ENCODE data around the gene MARF1.

DNA sequence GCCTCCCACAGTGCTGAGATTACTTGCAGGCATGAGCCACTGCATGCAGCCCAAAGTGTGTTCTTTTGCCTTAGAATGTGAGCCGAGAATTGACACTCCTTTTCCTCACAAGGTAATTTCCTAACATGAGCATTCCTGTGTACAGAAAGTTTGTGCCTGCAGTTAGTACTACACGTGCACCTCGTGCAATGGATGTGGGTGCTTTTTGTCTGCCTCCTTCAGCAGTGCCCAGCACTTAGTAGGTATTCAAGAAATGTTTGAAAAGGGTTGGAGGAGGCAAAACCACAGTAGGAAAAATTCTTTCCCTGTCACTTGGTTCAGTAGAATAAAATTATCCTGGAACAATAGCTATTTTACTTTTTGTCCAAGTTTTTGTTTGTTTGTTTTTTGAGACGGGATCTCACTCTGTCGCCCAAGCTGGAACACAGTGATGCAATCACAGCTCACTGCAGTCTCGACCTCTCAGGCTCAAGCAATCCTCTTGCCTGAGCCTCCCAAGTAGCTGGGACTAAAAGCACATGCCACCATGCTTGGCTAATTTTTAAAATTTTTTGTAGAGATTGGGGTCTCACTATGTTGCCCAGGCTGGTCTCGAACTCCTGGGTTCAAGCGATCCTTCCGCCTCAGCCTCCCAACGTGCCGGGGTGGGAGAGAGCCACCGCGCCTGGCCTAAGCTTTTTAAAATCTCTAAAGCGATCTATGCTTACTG lies 9.5 kb upstream of the MARF1 start:
- TF ChIP-seq, protein P1, sequence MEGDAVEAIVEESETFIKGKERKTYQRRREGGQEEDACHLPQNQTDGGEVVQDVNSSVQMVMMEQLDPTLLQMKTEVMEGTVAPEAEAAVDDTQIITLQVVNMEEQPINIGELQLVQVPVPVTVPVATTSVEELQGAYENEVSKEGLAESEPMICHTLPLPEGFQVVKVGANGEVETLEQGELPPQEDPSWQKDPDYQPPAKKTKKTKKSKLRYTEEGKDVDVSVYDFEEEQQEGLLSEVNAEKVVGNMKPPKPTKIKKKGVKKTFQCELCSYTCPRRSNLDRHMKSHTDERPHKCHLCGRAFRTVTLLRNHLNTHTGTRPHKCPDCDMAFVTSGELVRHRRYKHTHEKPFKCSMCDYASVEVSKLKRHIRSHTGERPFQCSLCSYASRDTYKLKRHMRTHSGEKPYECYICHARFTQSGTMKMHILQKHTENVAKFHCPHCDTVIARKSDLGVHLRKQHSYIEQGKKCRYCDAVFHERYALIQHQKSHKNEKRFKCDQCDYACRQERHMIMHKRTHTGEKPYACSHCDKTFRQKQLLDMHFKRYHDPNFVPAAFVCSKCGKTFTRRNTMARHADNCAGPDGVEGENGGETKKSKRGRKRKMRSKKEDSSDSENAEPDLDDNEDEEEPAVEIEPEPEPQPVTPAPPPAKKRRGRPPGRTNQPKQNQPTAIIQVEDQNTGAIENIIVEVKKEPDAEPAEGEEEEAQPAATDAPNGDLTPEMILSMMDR (IDR thresholded peaks at IDR 0.05), result no peak
- no peak for TF ChIP-seq POLR2AphosphoS5 (IDR thresholded peaks at IDR 0.05; ENCODE audit: low read depth, low read length)
- TF ChIP-seq REST (IDR thresholded peaks at IDR 0.05; ENCODE audit: insufficient read depth in 1 of 2, low read depth in 2 of 2, low read length in 1 of 2), result no peak
- TF ChIP-seq SIN3A (IDR thresholded peaks at IDR 0.05; ENCODE audit: borderline replicate concordance, insufficient read depth, low read depth, low read length), result no peak
